HG03520 (cell line): ENCODE measurements around the gene CDH20.
A peak's percentile ranks its signal among the peaks of the same experiment; 100 is the strongest.

Experiments used
- ATAC-seq: cut with Tn5 transposase; IDR thresholded peaks from one replicate; pipeline ENCODE4 v1.9.1; 2021; ENCODE audit warnings: mild to moderate bottlenecking, moderate library complexity; ENCODE audit not compliant: unreplicated experiment

Gene CDH20

DNA sequence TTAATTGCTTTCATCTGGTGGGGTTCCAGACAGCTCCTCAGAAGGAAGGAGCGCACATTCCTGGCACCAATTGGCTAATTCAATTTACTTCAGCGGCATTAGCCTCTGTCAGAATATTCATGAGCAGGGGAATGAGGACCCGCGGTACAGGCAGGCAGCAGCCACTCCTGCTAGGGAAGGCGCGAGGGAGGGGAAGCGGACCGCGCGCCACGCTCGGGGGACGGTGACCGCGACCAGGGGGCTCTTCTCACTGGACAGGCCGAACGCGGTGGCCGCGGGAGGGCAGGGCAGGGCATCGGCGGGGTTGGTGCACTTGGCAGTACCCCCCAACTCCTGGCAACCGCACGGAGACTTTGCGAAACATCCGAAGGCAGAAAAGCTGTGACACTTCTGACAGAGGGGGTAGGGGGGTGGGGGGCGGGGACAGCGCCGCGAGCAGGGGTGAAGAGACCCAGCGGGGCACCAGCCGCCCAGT, at the start of gene CDH20:
Gene CDH20 (plus strand): TSS at position 160 of the 475 bp plus-strand sequence.
- ATAC-seq = no peak

DNA sequence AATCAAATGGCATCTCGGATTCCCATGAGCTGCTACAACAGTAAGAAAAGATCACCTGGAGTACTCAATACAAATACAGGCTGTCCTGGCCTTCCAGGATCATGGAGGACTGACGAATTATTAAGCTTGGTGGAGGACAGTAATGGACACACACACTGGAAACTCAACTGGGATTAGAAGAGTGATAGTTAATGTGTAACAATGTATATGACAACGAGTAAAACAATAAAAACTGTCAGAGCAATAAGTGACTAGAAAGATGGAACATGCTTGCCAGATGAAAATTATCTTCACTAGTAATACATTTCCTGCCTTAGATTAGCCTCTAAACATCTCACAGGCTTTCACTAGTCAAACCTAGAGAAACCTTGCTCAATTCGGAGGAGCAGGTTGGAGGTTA, 49.2 kb upstream of the CDH20 start:
- no peak for ATAC-seq

DNA sequence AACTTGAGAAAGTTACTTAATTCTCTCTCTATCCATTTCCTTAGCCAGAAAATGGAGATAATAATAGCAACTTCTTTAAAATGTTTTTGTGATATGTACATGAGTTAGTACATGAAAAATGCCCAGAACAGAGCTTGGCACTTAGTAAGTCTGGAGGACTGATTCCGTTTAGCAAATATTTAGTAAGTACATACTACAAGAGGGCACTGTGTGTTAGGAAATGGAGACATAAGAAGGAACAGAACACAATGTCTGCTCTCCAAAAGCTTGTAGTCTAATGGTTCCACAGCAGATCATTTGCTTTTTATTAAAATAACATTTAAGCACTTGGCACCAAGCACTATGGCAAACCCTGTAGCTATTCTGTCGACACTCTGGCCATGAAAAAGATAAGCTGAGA, 47.5 kb upstream of the CDH20 start:
- ATAC-seq = no peak

DNA sequence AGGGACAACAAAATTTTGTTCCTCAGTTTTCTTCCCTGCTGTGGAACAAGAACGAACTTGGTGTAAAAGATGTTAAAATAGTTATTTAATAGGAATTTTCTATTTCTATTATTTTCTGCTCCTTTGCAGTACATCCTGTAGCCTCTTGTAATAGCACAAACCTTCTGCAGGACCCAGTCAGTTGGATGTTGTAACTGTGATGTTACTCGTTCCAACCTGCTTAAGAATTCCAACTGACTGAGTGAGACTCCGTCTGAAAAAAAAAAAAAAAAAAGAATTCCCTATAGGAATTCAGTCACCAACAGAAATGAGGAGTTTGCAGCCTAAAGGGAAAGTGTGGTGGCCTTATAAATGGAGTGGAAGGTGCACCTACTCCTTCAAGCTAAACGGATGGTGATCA, 46.4 kb upstream of the CDH20 start:
- ATAC-seq = no peak

DNA sequence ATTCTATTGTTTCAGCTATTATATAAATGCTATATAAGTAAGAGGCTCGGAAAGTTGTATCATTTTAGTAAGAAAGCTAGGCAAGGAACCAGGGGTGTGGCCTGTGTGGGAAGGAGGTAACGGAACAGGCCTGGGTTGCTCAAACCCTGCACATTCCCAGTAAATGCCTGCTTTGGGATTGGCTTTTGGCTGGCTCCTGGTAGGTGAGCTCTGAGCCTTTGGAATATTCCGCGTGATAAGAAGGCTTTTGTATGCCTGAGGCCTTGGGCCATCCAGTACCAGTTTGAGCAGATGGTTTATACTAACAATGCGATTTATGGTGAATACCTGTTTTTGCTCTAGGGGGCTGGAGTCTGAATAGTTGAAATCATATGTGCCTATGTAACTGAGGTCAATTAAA, 42.6 kb upstream of the CDH20 start:
- no peak for ATAC-seq

DNA sequence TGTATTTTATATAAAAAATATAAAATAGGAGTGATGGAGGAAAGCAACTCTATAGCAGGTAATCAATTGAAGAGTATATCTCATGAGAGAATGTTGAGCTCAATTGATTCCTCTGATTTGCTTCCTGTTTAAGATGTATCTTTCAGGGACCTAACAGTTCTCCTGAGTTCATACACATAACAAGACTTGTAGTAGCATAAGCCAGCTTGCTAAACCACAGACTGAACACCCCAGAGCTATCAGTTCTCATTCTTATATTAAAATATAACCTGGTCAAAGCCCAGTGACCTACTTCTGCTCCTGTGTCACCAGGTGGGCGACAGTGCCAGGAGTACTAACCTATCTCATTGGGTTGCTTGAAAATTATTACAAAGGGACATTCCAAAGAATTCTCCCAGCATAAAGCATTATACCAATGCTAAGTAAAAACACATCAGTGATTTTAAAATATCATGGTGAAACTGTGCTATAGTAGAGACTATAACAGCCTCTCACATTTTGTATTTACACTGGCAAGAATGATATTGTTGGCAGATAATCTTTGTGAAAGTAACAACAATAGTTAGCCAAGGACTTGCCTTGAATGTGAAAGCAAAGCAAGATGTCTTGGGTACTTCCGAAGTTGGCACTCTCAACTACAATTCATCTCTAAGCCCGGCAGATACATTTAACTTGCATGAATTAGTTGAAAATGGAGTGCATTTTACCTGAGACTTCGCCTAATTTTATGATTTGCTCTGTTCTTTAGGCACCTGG, 40.8 kb upstream of the CDH20 start:
- no peak for ATAC-seq

DNA sequence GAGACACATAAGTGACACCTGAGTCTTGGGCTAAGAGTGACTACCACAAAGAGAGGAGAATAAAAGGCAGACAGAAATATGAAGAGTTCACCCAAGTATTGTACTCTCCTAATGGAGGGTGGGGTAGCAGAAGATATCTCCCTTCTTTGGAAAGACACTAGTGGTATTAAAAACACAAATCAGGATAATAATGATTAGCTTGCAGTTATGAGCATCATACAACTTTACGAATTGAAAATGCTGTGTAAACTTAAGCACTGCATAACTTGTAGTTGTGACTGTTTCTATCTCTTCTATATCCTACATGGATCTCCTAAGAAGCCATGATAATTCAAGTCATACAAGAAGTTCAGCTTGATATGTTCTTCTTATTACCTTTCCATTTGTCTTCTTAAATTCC, 38.1 kb upstream of the CDH20 start:
- no peak for ATAC-seq

DNA sequence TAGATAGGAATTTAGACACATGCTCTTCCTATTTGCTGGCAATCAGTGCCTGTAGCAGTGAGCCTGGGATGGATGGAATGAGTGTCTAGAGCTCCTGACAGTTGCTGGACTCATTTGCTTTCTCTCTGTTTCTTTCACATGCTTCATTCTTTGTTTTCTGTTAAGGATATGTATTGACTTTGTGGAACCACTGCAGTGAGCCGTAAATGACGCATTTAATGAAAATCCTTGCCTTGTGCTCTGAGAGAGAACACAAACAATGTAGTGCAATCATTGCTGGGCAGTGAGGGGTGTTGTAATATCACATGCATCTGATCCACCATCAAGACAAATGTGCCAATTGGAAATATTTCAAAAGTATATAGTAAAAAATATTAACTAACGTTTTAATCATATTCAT, 25.2 kb upstream of the CDH20 start:
- ATAC-seq = no peak

DNA sequence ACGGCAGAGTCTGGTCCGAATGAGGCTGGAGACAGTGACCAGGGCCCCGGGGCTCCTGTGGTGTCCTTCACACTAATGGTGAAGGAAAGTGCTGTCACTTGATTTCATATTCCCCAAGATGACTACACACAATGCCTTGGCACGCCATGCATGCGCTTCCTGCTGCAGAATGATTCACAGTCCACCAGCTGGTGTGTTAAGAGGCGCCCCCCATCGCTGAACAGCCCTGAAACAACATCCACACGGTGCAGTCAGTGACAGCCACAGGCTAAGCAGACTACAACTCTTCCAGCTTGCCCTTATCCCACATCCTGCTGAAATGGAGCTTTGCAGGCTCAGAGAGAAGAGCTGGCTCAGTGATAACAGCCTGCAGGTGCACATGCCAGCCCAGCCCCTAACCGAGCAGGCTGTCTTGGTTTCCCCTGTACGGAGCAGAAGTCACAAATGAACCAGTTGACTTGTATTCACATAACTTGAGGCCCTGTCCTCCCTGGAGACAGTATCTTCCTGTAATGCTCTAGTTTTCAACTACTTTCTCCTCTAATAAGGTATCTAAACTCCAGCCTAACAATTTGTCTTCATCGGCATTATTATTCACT, 24.3 kb upstream of the CDH20 start:
- no peak for ATAC-seq

DNA sequence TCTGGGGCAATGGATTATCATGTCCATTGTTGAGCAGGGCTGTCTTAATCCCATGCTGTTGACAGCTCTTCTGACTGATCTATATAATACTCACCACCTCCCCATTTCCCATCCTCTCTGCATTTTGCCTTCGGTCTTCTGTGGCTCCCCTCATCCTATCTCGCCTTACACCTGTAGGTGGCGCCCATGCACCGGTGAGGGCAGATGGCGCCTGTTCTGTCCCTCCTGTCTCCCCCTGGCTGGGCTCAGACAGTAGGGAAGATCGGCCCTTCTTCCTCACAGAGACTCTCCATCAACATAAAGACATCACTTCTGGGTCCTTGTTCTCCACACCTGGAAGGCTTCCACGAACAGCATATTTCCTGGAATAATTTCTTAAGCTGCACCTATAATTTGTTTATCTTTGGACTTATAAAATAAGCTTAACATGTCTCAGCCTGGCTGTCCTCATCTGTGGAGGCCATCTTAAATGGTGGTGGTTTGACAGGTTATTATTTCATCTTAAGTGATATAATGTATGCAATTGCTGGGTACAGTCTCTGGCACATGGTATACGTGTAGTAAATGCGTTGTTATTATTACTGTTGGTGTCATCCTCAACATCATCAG, 10.9 kb upstream of the CDH20 start:
- ATAC-seq = peak; percentile 99

DNA sequence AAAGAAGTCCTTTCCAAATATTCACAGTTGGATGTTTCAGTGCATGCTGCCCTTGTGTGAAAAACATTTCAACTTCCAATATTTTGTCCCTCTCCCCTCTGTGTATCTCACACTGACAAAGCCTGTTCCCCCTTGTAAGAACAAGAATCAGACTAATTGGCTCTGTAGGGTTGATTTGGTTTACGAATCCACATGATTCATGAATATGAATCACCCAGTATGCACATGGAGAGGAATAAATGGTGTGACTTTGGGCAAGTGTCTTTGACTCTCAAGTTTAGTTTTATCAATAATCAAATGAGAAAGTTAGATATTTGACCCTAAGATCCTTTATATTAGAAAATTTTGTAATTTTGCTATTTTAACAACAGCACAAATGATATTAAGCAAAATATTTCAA, 9.3 kb upstream of the CDH20 start:
- ATAC-seq = no peak

DNA sequence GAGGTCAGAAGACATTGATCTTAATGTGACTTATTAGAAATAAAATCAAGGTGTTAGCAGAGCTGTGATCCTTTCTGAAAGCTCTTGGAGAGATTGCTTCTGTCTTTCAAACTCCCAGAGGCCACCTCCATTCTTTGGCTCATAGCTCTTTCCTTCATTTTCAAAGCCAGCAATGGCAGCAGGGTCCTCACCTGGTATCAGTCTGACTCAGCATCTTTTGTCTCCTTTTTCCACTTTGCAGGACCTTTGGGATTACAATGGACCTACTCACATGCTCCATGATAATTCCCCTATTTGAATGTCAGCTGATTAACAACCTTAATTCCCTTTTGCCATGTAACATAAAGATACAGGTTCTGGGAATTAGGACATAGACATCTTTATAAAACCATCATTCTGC, 6.8 kb upstream of the CDH20 start:
- ATAC-seq = no peak

DNA sequence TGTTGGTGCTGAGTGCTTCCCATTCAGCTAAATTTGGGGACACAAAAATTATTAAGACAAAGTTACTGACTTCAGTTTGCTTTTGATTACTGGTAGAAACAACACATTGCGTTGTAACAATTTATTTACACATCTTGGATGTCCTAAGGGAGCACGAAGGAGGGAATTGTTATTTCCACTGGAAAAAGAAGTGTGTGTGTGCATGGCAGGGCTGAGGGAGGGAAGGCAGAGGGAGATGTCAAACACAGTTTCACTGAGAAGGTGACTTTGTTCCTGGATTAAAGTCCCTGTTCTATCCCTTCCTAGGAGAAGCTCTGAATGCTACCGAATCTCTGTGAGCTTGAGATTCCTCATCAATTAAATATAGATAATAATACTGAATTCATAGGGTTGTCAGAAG, 3.8 kb upstream of the CDH20 start:
- ATAC-seq = no peak

DNA sequence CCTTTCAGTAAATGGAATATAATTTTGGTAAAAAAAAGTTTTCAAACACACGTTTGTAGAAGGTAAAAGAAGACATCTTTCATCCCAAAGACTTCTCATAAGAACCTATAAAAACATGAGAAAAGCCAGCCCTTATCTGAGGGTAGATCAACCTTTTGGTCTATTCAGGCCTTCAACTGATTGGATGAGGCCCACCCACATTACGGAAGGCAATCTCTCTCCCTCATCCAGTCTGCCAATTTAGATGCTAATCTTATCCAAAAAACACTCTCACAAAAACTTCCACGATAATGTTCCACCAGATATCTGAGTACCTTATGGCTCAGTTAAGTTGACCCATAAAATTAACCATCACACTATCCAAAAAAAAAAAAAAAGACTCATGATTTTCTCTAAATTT, 2.2 kb upstream of the CDH20 start:
- no peak for ATAC-seq

DNA sequence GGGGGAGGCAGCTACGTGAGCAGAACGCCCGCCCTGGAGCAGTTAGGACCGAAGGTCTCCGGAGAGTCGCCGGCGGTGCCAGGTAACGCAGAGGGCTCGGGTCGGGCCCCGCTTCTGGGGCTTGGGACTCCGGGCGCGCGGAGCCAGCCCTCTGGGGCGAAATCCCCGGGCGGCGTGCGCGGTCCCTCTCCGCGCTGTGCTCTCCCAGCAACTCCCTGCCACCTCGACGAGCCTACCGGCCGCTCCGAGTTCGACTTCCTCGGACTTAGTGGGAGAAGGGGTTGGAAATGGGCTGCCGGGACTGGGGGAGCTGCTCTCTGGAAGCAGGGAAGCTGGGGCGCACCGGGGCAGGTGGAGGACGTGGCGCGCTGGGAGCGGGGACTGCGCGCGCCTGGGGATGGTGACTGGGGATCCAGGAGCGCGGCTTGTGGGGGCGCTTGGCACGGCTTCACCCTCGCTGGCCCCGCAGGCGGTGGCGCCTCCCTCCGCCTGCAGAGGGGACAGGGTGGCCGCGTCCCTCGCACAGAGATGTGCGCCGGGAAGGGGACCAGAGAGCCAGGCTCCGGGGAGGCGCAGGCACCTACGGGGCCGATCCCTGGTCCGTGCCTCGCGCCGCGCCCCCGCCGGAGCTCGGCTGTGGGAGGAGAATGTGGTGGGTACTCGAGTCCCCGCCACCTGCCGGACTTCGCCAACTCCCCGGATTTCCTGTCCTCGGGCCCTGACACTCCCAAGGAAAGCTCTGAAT, 688 bp downstream of the CDH20 start:
- ATAC-seq = no peak

DNA sequence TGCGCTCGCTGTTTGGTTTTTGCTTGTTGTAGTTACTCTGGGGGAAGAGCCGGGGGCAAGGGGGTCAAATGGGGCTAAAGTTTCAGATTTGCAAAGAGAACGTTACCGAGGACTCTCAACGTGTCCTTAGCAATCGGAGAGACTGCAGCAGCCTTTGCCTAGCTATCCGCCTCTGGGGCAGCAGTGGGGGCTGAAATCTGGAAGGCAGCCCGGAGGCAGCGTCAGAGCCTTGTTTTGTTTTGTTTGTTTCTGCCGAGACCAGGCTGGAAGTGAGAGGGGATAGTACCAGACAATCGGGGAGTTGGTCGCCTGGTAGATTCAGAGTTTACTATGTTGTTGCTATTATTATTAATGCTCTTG, 1.2 kb downstream of the CDH20 start:
- no peak for ATAC-seq

DNA sequence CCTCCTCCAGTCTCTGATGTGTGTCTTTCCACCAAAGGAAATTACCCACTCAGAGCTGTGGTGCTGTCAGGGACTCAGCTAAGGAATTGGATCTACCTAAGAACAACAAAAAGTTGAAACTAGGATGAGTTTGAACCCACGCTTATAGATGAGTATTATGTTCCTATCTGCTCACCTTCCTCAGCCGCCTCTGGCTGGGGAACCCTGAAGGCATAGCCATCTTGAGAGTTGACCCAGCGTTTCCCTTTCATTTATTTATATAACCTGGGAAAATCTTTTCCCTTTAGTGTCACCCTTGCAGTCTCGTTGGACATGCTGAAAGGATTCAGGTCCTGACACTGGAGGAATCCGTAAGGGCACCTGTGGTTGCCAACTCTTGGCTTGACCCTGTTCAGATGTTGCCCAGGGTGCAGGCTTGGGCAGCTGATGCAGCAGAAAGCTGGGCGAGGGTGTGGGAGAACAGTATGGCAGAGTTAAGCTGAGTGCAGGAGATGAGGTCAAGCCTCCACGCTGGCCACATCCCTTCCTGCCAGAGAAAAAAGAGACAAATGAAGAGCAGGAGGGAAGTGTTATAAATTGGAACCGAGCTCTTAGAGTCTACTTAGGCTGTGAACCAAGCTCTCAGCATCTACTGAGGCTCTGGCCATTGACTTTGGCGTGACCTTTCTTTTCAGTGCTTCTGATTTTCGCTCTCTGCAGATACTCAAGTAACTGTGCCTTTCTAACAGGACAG, 1.9 kb downstream of the CDH20 start:
- ATAC-seq = no peak

DNA sequence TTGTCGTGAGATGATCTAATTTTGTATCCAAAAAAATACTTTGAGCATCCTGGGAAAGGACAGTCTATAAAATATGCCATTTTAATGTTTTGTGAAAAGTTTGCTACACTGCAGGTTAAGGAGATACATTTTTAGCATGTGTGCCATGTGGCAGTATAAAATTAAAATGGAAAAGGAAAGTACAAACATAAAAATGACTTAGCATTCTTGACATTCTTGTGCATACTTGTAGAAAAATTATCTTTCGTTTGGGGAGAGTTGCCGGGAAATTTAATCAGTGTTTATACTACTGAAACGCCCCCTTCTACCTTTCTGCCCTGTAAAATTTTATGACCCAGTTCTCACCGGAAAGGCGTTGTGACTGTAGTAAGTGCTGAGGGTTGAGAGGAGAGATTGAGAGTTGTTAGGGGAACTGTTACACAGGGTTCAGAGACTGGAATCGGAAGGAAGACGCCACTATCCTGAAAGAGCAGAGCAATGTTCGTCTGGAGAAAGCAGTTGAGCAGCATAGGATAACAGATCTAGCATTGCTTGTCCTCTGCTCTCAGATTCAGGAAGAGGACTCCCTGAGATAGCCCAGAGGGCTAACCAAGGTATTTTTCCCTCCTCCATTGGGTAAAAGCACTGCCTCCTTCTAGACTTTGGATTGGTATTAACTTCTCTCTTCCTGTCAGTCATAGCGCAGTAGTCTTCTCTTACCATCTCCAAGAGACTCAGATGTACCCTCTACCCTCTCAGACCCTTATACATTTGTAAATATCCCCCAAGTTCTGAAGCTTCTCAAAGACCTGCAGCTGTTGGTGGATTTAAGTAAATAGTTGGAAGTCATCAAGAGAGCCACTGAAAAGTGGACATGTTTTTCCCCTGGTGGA, 2.7 kb downstream of the CDH20 start:
- no peak for ATAC-seq

DNA sequence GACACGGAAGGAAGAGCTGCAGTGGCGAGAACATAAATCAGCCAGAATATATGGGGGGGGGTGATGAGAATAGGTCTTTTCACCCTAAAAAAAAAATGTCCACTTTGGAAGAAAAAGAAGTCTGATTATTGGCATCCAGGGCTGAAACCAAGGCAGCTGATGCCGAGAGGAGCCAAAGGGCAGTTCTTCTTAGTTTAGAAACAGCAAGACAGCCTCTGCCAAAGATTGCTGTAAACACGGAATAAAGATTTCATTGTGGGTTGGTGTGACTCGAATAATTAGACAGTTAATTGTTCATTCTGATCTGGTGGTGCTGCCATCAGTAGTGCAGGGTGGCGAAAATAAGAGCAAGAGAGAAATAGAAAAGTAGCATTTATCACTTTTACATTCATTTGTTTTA, 3.5 kb downstream of the CDH20 start:
- ATAC-seq = no peak

DNA sequence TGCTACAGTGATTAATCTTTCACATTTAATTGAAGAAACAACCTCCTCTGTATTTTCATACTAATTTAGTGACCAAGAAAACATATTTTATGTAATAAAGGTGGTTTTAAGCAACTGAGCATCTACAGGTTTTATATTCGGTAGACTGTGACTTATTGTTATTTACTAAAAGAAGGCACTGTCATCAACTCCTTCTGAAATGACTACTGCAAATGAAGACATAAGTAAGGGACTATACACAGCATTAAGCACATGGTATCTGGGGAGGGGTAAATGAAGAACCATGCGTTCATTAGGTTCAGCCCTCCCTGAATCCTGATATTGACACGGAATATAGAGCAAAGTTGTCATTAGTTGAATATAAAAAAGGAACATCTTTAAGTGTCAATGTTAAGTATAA, 4.3 kb downstream of the CDH20 start:
- ATAC-seq = no peak
